GM21717 (cell line): ENCODE measurements around the gene SOHLH1.

ENCODE experiments used
- ATAC-seq: cut with Tn5 transposase; IDR thresholded peaks from one replicate; pipeline ENCODE4 v1.9.1; 2021; ENCODE audit warnings: mild to moderate bottlenecking, moderate library complexity; ENCODE audit not compliant: unreplicated experiment

Gene SOHLH1

GRCh38 chr9:135731454-135731853, 32.2 kb upstream of the SOHLH1 start:
- ATAC-seq: no peak

GRCh38 chr9:135729480-135729879, 30.2 kb upstream of the SOHLH1 start:
- no peak for ATAC-seq

- no peak for ATAC-seq
Observed at GRCh38 chr9:135728436-135729110, 29.3 kb upstream of the SOHLH1 start.

GRCh38 chr9:135727257-135727875, 28.1 kb upstream of the SOHLH1 start:
- ATAC-seq: no peak

GRCh38 chr9:135726138-135726853, 27.0 kb upstream of the SOHLH1 start:
- no peak for ATAC-seq

- no peak for ATAC-seq
Observed at GRCh38 chr9:135724186-135724787, 25.0 kb upstream of the SOHLH1 start.

GRCh38 chr9:135722365-135722764, 23.1 kb upstream of the SOHLH1 start:
- no peak for ATAC-seq

GRCh38 chr9:135719472-135719871, 20.2 kb upstream of the SOHLH1 start:
- ATAC-seq: no peak

GRCh38 chr9:135718616-135719015, 19.3 kb upstream of the SOHLH1 start:
- no peak for ATAC-seq

GRCh38 chr9:135717410-135717809, 18.1 kb upstream of the SOHLH1 start:
- no peak for ATAC-seq

GRCh38 chr9:135716045-135716444, 16.8 kb upstream of the SOHLH1 start:
- ATAC-seq: no peak

- ATAC-seq: no peak
Observed at GRCh38 chr9:135715056-135715595, 15.8 kb upstream of the SOHLH1 start.

- no peak for ATAC-seq
Observed at GRCh38 chr9:135714242-135715055, 15.2 kb upstream of the SOHLH1 start.

- no peak for ATAC-seq
Observed at GRCh38 chr9:135712613-135713295, 13.5 kb upstream of the SOHLH1 start.

- no peak for ATAC-seq
Observed at GRCh38 chr9:135711881-135712280, 12.6 kb upstream of the SOHLH1 start.

- ATAC-seq: no peak
Observed at GRCh38 chr9:135711391-135711790, 12.1 kb upstream of the SOHLH1 start.

- ATAC-seq: no peak
Observed at GRCh38 chr9:135708164-135708563, 8.9 kb upstream of the SOHLH1 start.

- no peak for ATAC-seq
Observed at GRCh38 chr9:135707252-135708138, 8.2 kb upstream of the SOHLH1 start.

GRCh38 chr9:135706288-135706687, 7.0 kb upstream of the SOHLH1 start:
- no peak for ATAC-seq
